ENCODE data around the gene SYS1. TPM values are rescaled to one million over a fixed set of nuclear protein-coding genes. Genes with fewer than 3 reads are reported as not detected.

The SYS1 gene
- total and polyA plus RNA-seq, 9 donors: 10.1 to 20.0 (median 16.2) TPM

DNA sequence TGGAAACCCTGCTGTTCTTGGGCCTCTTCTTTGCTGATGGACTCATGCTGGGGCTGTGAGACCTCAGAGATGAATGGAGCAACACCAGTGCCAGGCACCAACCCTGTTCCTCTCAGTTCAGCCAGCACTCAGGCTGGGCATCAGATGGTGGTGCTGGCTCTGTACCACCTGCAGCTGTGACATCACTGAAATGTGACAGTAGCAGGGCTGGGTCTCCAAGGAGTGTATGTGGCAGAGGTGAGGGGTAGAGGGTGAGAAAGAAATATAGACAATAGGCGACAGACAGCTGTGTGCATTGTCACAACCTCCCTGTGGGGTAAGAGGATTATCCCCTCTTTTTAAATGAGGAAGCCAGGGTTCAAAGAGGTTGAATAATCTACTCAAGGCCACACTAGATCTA lies 15.2 kb downstream of the SYS1 start, which contains the start of gene TP53TG5:
Gene TP53TG5 (minus strand): TSS at position 135 of the 400 bp plus-strand sequence. CDS start 89 bp downstream, at position 46.
- WGBS (ENCODE audit: insufficient coverage): 60% methylated on average over 1 of the region's 1 CpG
- peaks cover 7% of the 10 kb centered on the region for H3K4me1 ChIP-seq (ENCODE audit: control insufficient read depth, insufficient read depth, low read length)
- no peak for DNase-seq
- H3K4me3 ChIP-seq (ENCODE audit: low read length): no peak within 1 kb of the TSS
- no peak within 1 kb of the TSS for H3K27ac ChIP-seq (ENCODE audit: low read length)
- H3K27me3 ChIP-seq (ENCODE audit: control insufficient read depth, insufficient read depth, low read length): no peaks in the 10 kb centered on the region
- no peaks in the 10 kb centered on the region for H3K9me3 ChIP-seq (replicated peaks; ENCODE audit: control insufficient read depth, low read depth, low read length)
- no peaks in the 10 kb centered on the region for H3K36me3 ChIP-seq (ENCODE audit: control insufficient read depth, insufficient read depth, low read length)

DNA sequence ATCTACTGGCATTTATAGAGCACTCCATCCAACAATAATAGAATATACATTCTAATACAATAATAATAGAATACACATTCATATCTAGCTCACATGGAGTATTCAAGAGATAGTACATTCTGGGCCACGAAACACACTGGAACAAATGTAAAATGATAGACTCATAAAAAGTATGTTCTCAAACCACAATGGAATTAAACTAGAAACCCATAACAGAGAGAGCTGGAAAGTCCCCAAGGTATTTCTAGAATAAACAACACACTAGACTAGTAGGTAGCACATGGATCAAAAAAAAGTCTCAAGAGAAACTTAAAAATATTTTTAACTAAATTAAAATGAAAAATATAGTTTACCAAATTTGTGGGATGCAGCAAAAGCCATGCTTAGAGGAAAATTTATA lies 24.3 kb downstream of the SYS1 start:
- Histone ChIP-seq H3K4me1 (ENCODE audit: control insufficient read depth, insufficient read depth, low read length) (no peaks in the 10 kb centered on the region), H3K36me3 (ENCODE audit: control insufficient read depth, insufficient read depth, low read length) (no peaks in the 10 kb centered on the region), H3K9me3 (replicated peaks; ENCODE audit: control insufficient read depth, low read depth, low read length) (no peaks in the 10 kb centered on the region), H3K4me3 (ENCODE audit: low read length) (no peak overlapping the region), H3K27me3 (ENCODE audit: control insufficient read depth, insufficient read depth, low read length) (no peaks in the 10 kb centered on the region), H3K27ac (ENCODE audit: low read length) (no peak overlapping the region)
- no CpG with 5 or more reads among the region's 1 CpG for WGBS (ENCODE audit: insufficient coverage)
- DNase-seq: no peak

DNA sequence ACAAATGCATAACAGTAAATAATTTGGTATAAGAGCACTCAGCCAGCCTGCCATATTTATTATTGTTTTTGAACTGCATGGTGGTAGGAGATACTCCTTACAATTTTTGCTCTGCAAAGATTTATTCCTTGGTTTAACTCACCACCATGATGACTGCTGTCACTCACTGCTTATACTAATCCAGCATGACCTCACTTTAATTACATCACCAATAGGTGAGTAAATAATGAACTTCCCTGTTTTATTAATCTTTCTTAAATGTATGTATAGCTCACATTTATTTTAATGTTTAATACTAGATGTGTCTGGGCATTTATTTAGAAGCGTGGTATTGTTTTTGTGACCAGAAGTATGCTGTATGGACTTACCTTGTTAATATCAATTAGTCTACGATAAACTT lies 28.0 kb downstream of the SYS1 start:
- no peak for DNase-seq
- WGBS (ENCODE audit: insufficient coverage): no CpG with 5 or more reads among the region's 2 CpGs
- no peak overlapping the region for H3K4me3 ChIP-seq (ENCODE audit: low read length)

DNA sequence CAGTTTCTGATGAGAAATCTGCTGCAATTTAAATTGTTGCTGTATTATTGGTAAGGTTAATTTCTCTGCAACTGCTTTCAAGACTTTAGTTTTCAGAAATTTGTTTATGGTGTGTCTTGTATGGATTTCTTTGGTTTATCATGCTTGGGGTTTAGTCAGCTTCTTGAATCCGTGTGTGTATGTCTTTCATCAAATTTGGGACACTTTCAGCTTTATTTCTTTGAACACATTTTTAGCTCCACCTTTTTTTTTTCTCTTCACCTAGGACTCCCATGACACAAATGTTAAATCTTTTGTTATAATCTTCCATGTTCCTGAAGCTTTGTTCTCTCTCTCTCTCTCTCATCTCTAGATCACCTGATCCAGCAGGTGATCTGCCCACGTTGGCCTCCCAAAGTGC lies 28.6 kb downstream of the SYS1 start:
- no peak overlapping the region for H3K4me3 ChIP-seq (ENCODE audit: low read length)
- DNase-seq: no peak
- H3K4me1 ChIP-seq (ENCODE audit: control insufficient read depth, insufficient read depth, low read length): no peaks in the 10 kb centered on the region
- no peaks in the 10 kb centered on the region for H3K27me3 ChIP-seq (ENCODE audit: control insufficient read depth, insufficient read depth, low read length)
- H3K27ac ChIP-seq (ENCODE audit: low read length): no peak overlapping the region
- no peaks in the 10 kb centered on the region for H3K9me3 ChIP-seq (replicated peaks; ENCODE audit: control insufficient read depth, low read depth, low read length)
- no peaks in the 10 kb centered on the region for H3K36me3 ChIP-seq (ENCODE audit: control insufficient read depth, insufficient read depth, low read length)
- WGBS (ENCODE audit: insufficient coverage): no CpG with 5 or more reads among the region's 2 CpGs

More for the DNA sequence above, 28.0 kb downstream of the SYS1 start:
- H3K27ac ChIP-seq (ENCODE audit: low read length): no peak overlapping the region
- no peaks in the 10 kb centered on the region for H3K9me3 ChIP-seq (replicated peaks; ENCODE audit: control insufficient read depth, low read depth, low read length)
- no peaks in the 10 kb centered on the region for H3K27me3 ChIP-seq (ENCODE audit: control insufficient read depth, insufficient read depth, low read length)
- H3K4me1 ChIP-seq (ENCODE audit: control insufficient read depth, insufficient read depth, low read length): no peaks in the 10 kb centered on the region
- H3K36me3 ChIP-seq (ENCODE audit: control insufficient read depth, insufficient read depth, low read length): no peaks in the 10 kb centered on the region

DNA sequence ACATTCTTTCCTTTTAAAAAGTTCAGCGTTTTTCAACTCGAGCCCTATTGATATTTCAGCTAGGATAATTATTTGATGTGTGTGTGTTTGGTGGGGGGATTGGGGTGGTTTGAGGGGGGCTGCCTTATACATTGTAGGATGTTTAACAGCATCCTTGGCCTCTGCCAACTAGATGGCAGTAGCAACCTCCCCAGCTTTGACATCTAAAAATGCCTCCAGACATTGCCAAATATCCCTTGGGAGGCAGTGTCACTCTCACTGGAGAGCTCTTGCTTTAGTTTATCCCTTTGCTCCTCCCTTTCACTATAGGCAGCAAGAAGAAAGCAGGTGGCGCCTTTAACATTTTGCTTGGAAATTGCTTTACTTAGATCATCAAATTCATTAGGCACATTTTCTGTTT lies 29.8 kb downstream of the SYS1 start:
- 100% methylated on average over 1 of the region's 3 CpGs for WGBS (ENCODE audit: insufficient coverage)
- Histone ChIP-seq H3K4me3 (ENCODE audit: low read length) (no peak overlapping the region), H3K27ac (ENCODE audit: low read length) (no peak overlapping the region), H3K27me3 (ENCODE audit: control insufficient read depth, insufficient read depth, low read length) (no peaks in the 10 kb centered on the region), H3K9me3 (replicated peaks; ENCODE audit: control insufficient read depth, low read depth, low read length) (no peaks in the 10 kb centered on the region), H3K36me3 (ENCODE audit: control insufficient read depth, insufficient read depth, low read length) (no peaks in the 10 kb centered on the region), H3K4me1 (ENCODE audit: control insufficient read depth, insufficient read depth, low read length) (no peaks in the 10 kb centered on the region)
- no peak for DNase-seq

DNA sequence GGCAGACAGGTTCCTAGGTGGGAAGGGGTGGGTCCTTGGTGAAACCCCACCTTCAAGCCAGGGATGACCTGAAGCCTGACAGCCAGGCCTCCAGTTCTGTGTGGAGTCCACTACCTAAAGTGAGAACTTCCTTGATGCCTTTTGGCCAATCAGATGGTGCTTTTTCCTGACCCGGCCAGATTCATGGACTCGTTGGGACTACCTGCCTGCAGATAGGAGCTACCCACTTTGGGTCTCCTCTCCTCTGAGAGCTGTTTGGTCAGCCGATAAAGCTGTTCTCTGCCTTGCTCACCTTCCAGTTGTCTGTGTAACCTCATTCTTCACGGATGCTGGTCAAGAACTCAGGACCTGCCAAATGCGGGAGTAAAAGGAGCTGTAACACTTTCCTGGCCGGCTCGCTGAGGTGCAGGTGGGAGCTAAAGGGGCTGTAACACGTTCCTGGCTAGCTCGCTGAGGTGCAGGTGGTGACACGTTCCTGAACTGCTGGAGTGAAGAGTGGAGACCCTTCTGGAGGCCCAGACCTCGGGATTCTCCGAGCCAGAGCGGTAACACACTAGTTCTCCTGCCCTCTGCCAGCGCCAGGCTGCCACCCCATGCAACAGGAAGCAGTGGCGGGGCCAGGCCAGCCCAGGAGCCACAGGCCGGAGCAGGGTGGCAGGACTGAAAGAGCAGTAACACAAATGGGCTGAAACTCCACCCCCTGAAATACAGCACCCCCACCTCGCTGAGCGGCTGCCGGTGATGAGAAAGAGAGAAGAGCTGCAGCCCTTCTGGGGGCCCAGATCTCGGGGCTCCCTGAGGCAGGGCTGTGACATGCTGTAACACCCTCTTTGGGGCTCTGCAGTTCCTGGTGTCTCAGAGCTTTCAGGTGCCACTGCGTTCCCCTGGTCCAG lies 31.5 kb downstream of the SYS1 start:
- Histone ChIP-seq H3K36me3 (ENCODE audit: control insufficient read depth, insufficient read depth, low read length) (no peaks in the 10 kb centered on the region), H3K27ac (ENCODE audit: low read length) (no peak overlapping the region), H3K27me3 (ENCODE audit: control insufficient read depth, insufficient read depth, low read length) (no peaks in the 10 kb centered on the region), H3K9me3 (replicated peaks; ENCODE audit: control insufficient read depth, low read depth, low read length) (no peaks in the 10 kb centered on the region), H3K4me1 (ENCODE audit: control insufficient read depth, insufficient read depth, low read length) (no peaks in the 10 kb centered on the region), H3K4me3 (ENCODE audit: low read length) (no peak overlapping the region)
- WGBS (ENCODE audit: insufficient coverage): 71% methylated on average over 14 of the region's 21 CpGs
- DNase-seq: no peak

DNA sequence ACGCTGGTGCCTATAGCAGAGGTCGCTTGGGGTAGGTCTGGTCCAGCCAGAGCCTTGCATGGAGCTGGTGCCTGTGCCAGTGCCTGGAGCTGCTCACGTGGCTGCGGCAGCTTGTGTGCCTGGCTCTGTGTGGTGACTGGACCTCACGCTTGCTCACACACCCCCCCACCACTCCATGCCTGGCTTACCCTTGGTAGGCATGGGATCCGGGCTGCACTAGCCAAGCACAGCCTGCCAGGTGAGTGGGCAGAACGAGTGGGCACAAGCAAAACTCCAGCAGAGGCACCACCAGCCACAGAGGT lies 32.1 kb downstream of the SYS1 start:
- DNase-seq: no peak
- no peaks in the 10 kb centered on the region for H3K36me3 ChIP-seq (ENCODE audit: control insufficient read depth, insufficient read depth, low read length)
- H3K27me3 ChIP-seq (ENCODE audit: control insufficient read depth, insufficient read depth, low read length): no peaks in the 10 kb centered on the region
- H3K4me3 ChIP-seq (ENCODE audit: low read length): no peak overlapping the region
- peaks cover 5% of the 10 kb centered on the region for H3K9me3 ChIP-seq (replicated peaks; ENCODE audit: control insufficient read depth, low read depth, low read length)
- no peaks in the 10 kb centered on the region for H3K4me1 ChIP-seq (ENCODE audit: control insufficient read depth, insufficient read depth, low read length)
- WGBS (ENCODE audit: insufficient coverage): 80% methylated on average over 6 of the region's 7 CpGs
- no peak overlapping the region for H3K27ac ChIP-seq (ENCODE audit: low read length)

DNA sequence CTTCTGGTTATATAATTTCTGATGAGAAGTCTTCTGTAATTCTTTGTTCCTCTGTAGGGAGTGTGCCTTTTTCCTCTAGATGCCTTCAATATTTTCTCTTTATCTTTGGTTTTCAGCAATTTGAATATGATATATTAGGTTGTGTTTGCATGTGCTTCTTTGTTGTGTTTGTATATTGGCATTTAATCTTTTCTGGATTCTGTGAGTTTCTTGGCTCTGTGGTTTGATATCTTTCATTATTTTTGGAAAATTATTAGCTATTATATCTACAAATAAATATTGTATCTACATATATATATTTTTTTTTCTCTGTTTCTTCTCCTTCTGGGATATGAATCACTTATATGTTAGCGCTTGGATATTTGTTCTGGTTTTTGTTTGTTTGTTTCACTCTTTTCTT lies 36.1 kb downstream of the SYS1 start:
- peaks cover 4% of the 10 kb centered on the region for H3K27me3 ChIP-seq (ENCODE audit: control insufficient read depth, insufficient read depth, low read length)
- WGBS (ENCODE audit: insufficient coverage): no CpG with 5 or more reads among the region's 1 CpG
- DNase-seq: no peak
- H3K4me3 ChIP-seq (ENCODE audit: low read length): no peak overlapping the region
- no peaks in the 10 kb centered on the region for H3K36me3 ChIP-seq (ENCODE audit: control insufficient read depth, insufficient read depth, low read length)
- H3K4me1 ChIP-seq (ENCODE audit: control insufficient read depth, insufficient read depth, low read length): no peaks in the 10 kb centered on the region
- H3K9me3 ChIP-seq (replicated peaks; ENCODE audit: control insufficient read depth, low read depth, low read length): peaks cover 14% of the 10 kb centered on the region
- H3K27ac ChIP-seq (ENCODE audit: low read length): no peak overlapping the region

DNA sequence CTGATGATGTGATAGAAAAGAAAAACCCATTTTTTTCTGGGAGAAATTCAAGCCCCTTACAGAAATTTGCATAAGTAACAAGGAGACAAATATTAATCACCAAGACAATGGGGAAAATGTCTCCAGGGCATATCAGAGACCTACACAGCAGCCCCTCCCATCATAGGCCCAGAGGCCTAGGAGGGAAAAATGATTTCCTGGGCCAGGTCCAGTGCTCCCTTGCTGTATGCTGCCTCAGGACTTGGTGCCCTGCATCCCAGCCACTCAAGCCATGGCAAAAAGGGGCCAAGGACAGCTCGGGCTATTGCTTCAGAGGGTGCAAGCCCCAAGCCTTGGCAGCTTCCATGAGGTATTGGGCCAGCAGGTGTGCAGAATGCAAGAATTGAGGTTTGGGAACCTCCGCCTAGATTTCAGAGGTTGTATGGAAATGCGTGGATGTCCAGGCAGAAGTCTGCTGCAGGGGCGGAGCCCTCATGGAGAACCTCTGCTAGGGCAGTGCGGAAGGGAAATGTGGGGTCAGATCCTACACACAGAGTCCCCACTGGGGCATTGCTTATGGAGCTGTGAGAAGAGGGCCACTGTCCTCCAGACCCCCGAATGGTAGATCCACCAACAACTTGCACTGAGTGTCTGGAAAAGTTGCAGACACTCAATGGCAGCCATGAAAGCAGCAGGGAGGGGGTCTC lies 37.5 kb downstream of the SYS1 start:
- Histone ChIP-seq H3K4me3 (ENCODE audit: low read length) (no peak overlapping the region), H3K4me1 (ENCODE audit: control insufficient read depth, insufficient read depth, low read length) (peaks cover 2% of the 10 kb centered on the region), H3K27ac (ENCODE audit: low read length) (no peak overlapping the region), H3K9me3 (replicated peaks; ENCODE audit: control insufficient read depth, low read depth, low read length) (peaks cover 14% of the 10 kb centered on the region), H3K36me3 (ENCODE audit: control insufficient read depth, insufficient read depth, low read length) (no peaks in the 10 kb centered on the region), H3K27me3 (ENCODE audit: control insufficient read depth, insufficient read depth, low read length) (peaks cover 12% of the 10 kb centered on the region)
- whole genome bisulfite sequencing (ENCODE audit: insufficient coverage): 91% methylated on average over 6 of the region's 6 CpGs
- DNase-seq: no peak

DNA sequence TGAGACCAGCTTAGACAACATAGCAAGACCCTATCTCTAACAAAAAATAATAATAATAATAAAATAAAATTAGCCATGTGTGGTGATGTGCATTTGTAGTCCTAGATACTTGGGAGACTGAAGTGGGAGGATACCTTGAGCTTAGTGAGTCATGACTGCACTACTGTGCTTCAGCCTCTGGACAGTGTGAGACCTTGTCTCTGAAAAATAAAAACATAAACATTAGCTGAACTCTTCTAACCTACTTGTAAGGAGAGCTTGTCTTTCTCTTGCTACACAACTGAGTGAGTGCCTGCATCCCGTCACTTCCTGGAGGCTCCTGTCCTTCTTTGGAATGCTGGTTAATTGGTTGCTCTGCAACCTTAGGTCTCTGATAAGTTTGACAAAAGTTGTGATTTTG lies 40.0 kb downstream of the SYS1 start:
- peaks cover 14% of the 10 kb centered on the region for H3K9me3 ChIP-seq (replicated peaks; ENCODE audit: control insufficient read depth, low read depth, low read length)
- peaks cover 21% of the 10 kb centered on the region for H3K4me1 ChIP-seq (ENCODE audit: control insufficient read depth, insufficient read depth, low read length)
- no peak overlapping the region for H3K27ac ChIP-seq (ENCODE audit: low read length)
- H3K36me3 ChIP-seq (ENCODE audit: control insufficient read depth, insufficient read depth, low read length): no peaks in the 10 kb centered on the region
- no peak overlapping the region for H3K4me3 ChIP-seq (ENCODE audit: low read length)
- DNase-seq: no peak
- peaks cover 36% of the 10 kb centered on the region for H3K27me3 ChIP-seq (ENCODE audit: control insufficient read depth, insufficient read depth, low read length)
- no CpG with 5 or more reads among the region's 1 CpG for WGBS (ENCODE audit: insufficient coverage)
